Uterus (tissue), 2 donors: ENCODE results near the gene TNPO3.

Source experiments
- CTCF ChIP-seq, 4 experiments: fragments of 200-600 bp in 2 of 4; fragments of 450-650 bp in 2 of 4; sonication (generic) in 2 of 4; IDR thresholded peaks; one replicate each; pipeline ENCODE4 v1.5.1; 2016 to 2019; ENCODE audit warnings: antibody characterized with exemption in 4 of 4, mild to moderate bottlenecking in 2 of 4, moderate library complexity in 1 of 4
- POLR2A ChIP-seq, 2 donors: fragments of 450-650 bp; IDR thresholded peaks; one replicate each; pipeline ENCODE4 v1.6.1; 2016; ENCODE audit warnings: antibody characterized with exemption in 2 of 2, mild to moderate bottlenecking in 1 of 2, moderate library complexity in 1 of 2

GRCh38 chr7:128910569-128910945, 144.4 kb downstream of the TNPO3 start, which contains the start of gene KCP:
- TF ChIP-seq POLR2A (IDR thresholded peaks at IDR 0.05): no peak
- no peak for TF ChIP-seq CTCF (IDR thresholded peaks at IDR 0.05)
